Tibial nerve (tissue), 4 donors: Measurements from ENCODE around the gene CDCA7. TPM values are rescaled to one million over a fixed set of nuclear protein-coding genes. Genes with fewer than 3 reads are reported as not detected.
"Not testable (repeated sequence)": the region's sequence is repeated elsewhere in the genome, so short reads cannot be mapped to it uniquely, and the experiment has no call there.

Source experiments
- DNase-seq, 2 donors: peaks; one replicate each; pipeline ENCODE4 v3.0.0-alpha.2; 2019; ENCODE audit warnings: low spot score in 2 of 2
- H3K27ac ChIP-seq, 4 donors: fragments of 200-600 bp; sonication (generic) in 3 of 4; one replicate each; pipeline ENCODE4 v1.5.1; 2017 to 2019; ENCODE audit warnings: mild to moderate bottlenecking in 1 of 4
- H3K27me3 ChIP-seq, 2 donors: fragments of 200-600 bp; sonication (generic) in 1 of 2; one replicate each; pipeline versions ENCODE4 v1.5.1 to v1.6.0; 2017 to 2019
- H3K36me3 ChIP-seq, 3 donors: fragments of 200-600 bp; sonication (generic); one replicate each; pipeline ENCODE4 v1.5.1; 2018 to 2019
- H3K4me1 ChIP-seq, 4 donors: fragments of 200-600 bp; sonication (generic) in 3 of 4; one replicate each; pipeline ENCODE4 v1.5.1; 2017 to 2019
- H3K4me3 ChIP-seq, 4 donors: fragments of 200-600 bp; sonication (generic) in 3 of 4; one replicate each; pipeline ENCODE4 v1.5.1; 2017 to 2019; ENCODE audit warnings: mild to moderate bottlenecking in 1 of 4, moderate library complexity in 1 of 4
- H3K9me3 ChIP-seq, 4 donors: fragments of 200-600 bp; sonication (generic) in 3 of 4; one replicate each; pipeline ENCODE4 v1.5.1; 2017 to 2019
- EP300 ChIP-seq, 2 donors: sonication (generic); formaldehyde crosslinking; IDR thresholded peaks; one replicate each; pipeline ENCODE4 v1.6.1; 2017; ENCODE audit warnings: antibody characterized with exemption in 2 of 2, mild to moderate bottlenecking in 1 of 2
- POLR2A ChIP-seq, 2 donors: fragments of 450-650 bp; IDR thresholded peaks; one replicate each; pipeline ENCODE4 v1.6.1; 2017; ENCODE audit warnings: antibody characterized with exemption in 2 of 2, mild to moderate bottlenecking in 2 of 2, moderate library complexity in 2 of 2
- WGBS, 2 donors: methylation state at CpG; one replicate each; pipeline ENCODE4 v1.1.5; 2018; 5-methylcytosine and 5-hydroxymethylcytosine counted together
- total RNA-seq, 4 donors: library from RNA; depleted of rRNA; stranded (reverse); fragments of >200 nt; gene quantifications; one replicate each; pipeline ENCODE4 v1.1.0, GENCODE V29; 2016
- TF ChIP-seq, protein P1 (sequence below), 5 experiments: fragments of 200-600 bp in 3 of 5; fragments of 450-650 bp in 2 of 5; sonication (generic) in 3 of 5; IDR thresholded peaks; one replicate each; pipeline ENCODE4 v1.5.1; 2016 to 2019; ENCODE audit warnings: antibody characterized with exemption in 5 of 5, mild to moderate bottlenecking in 3 of 5, moderate library complexity in 2 of 5

CDCA7 gene
- total RNA-seq, 4 donors from 2014 or later: 1.3 to 1.8 TPM; not detected in 2

DNA sequence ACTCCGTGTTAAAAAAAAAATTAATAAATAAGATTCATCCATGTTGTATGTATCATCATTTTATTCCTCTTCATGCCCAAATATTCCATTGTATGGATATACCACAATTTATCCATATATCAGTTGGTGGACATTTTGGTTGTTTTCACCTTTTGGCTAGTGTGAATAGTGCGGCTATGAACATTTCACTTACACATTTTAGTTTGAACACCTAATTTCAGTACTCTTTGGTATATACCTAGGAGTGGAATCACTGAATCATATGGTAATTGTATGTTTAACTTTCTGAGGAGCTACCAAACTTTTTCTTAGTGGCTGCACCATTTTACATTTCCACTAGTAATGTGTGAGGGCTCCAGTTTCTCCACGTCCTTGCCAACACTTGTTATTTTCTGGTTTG is 20.0 kb downstream of the CDCA7 start:
- no peak for TF ChIP-seq POLR2A (IDR thresholded peaks at IDR 0.05)
- TF ChIP-seq, protein P1, sequence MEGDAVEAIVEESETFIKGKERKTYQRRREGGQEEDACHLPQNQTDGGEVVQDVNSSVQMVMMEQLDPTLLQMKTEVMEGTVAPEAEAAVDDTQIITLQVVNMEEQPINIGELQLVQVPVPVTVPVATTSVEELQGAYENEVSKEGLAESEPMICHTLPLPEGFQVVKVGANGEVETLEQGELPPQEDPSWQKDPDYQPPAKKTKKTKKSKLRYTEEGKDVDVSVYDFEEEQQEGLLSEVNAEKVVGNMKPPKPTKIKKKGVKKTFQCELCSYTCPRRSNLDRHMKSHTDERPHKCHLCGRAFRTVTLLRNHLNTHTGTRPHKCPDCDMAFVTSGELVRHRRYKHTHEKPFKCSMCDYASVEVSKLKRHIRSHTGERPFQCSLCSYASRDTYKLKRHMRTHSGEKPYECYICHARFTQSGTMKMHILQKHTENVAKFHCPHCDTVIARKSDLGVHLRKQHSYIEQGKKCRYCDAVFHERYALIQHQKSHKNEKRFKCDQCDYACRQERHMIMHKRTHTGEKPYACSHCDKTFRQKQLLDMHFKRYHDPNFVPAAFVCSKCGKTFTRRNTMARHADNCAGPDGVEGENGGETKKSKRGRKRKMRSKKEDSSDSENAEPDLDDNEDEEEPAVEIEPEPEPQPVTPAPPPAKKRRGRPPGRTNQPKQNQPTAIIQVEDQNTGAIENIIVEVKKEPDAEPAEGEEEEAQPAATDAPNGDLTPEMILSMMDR (IDR thresholded peaks at IDR 0.05): no peak
- TF ChIP-seq EP300 (IDR thresholded peaks at IDR 0.05): no peak
- H3K9me3 ChIP-seq: no peaks in the 10 kb centered on the region
- no peak for DNase-seq
- H3K36me3 ChIP-seq: no peaks in the 10 kb centered on the region
- no peak overlapping the region for H3K27ac ChIP-seq
- no peak overlapping the region for H3K4me3 ChIP-seq
- no peaks in the 10 kb centered on the region for H3K4me1 ChIP-seq
- H3K27me3 ChIP-seq: no peaks in the 10 kb centered on the region
- 92 to 97% methylated on average over 3 of the region's 3 CpGs for WGBS, 2 donors

DNA sequence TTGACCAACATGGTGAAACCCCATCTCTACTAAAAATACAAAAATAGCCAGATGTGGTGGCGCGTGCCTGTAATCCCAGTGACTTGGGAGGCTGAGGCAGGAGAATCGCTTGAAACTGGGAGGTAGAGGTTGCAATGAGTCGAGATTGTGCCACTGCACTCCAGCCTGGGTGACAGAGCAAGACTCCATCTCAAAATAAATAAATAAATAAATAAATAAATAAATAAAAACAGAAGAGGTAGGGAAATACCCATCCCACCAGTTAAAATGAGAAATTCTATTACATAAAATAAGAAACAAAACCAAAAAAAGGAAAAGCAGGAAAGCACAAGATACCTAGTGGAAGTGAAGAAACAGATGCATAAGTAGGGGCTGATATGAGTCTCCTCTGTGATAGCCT is 30.9 kb downstream of the CDCA7 start:
- not testable (repeated sequence) for H3K4me3 ChIP-seq, DNase-seq, H3K4me1 ChIP-seq, H3K36me3 ChIP-seq, H3K27ac ChIP-seq, H3K27me3 ChIP-seq, H3K9me3 ChIP-seq
- 94 to 98% methylated on average over 4 of the region's 4 CpGs for WGBS, 2 donors

- peaks cover 0 to 4% (median 0%) of the 10 kb centered on the region in 4 donors for H3K9me3 ChIP-seq
- H3K36me3 ChIP-seq: no peaks in the 10 kb centered on the region
- TF ChIP-seq EP300 (IDR thresholded peaks at IDR 0.05) (no peak), POLR2A (IDR thresholded peaks at IDR 0.05) (no peak)
- TF ChIP-seq, protein P1 (IDR thresholded peaks at IDR 0.05): no peak
- no peaks in the 10 kb centered on the region for H3K27me3 ChIP-seq
- H3K27ac ChIP-seq: no peak overlapping the region
- H3K4me1 ChIP-seq: no peaks in the 10 kb centered on the region
- 79 to 81% methylated on average over 18 of the region's 18 CpGs for WGBS, 2 donors
- no peak for DNase-seq
- no peak overlapping the region for H3K4me3 ChIP-seq
Measured at GRCh38 chr2:173386021-173386737, 31.5 kb downstream of the CDCA7 start.

DNA sequence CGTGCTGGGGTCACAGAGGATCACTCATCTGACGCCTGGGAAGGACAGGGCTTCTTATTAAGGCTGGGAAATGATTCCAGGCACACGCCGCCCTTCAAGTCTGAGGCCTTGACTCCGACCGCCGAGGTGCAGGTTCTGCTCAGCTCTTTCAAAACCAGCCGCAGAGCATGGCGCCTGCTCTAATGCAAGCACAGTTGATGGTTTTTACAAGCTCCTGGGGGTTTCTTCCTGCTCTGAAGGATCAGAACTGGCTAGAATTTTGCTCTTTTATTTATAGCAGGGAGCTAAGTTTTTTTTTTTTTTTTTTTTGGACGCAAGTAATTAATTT is 32.0 kb downstream of the CDCA7 start:
- no peak overlapping the region for H3K27ac ChIP-seq
- H3K4me3 ChIP-seq: no peak overlapping the region
- 77 to 81% methylated on average over 10 of the region's 10 CpGs for WGBS, 2 donors
- H3K27me3 ChIP-seq: no peaks in the 10 kb centered on the region
- no peak for DNase-seq
- TF ChIP-seq, protein P1 (IDR thresholded peaks at IDR 0.05): no peak
- TF ChIP-seq EP300 (IDR thresholded peaks at IDR 0.05) (no peak), POLR2A (IDR thresholded peaks at IDR 0.05) (no peak)
- H3K4me1 ChIP-seq: no peaks in the 10 kb centered on the region
- peaks cover 0 to 4% (median 0%) of the 10 kb centered on the region in 4 donors for H3K9me3 ChIP-seq
- no peaks in the 10 kb centered on the region for H3K36me3 ChIP-seq

DNA sequence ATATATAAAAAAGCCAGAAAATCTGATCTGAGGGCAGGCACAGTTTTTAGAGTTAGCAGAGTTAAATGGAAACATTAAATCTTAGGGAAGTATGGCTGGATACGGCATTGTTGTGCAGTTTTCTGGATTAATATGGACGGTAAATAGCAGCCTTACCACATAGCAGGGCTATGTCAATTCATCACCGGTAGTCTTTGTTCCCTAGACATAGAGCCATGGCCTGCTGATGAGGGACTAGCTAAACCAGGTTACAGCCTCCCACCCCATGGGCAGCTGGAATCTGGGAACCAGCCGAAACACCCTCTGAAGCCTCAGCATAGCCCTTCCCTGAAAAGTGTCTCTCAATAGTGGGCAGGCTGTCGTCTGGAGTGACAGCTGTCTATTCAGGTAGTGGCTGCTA is 32.4 kb downstream of the CDCA7 start:
- Histone ChIP-seq H3K27ac (no peak overlapping the region), H3K4me1 (no peaks in the 10 kb centered on the region), H3K27me3 (no peaks in the 10 kb centered on the region), H3K9me3 (peaks cover 0 to 4% (median 0%) of the 10 kb centered on the region in 4 donors), H3K36me3 (no peaks in the 10 kb centered on the region), H3K4me3 (no peak overlapping the region)
- no peak for DNase-seq
- 69 to 78% methylated on average over 5 of the region's 5 CpGs for WGBS, 2 donors
- TF ChIP-seq, protein P1 (IDR thresholded peaks at IDR 0.05): no peak
- TF ChIP-seq EP300 (IDR thresholded peaks at IDR 0.05) (no peak), POLR2A (IDR thresholded peaks at IDR 0.05) (no peak)
